Non-pigmented ciliary epithelial cell (primary cell): ENCODE data around the gene DHX15.

Source experiments
- DNase-seq: peaks from one replicate; pipeline ENCODE4 v3.0.0-alpha.2; 2010; ENCODE audit warnings: low read depth

DHX15 gene

GRCh38 chr4:24584211-24584850 is at the start of gene DHX15:
DHX15 (minus strand) TSS chr4:24584554; CDS start chr4:24584393, 161 bp downstream.
- DNase-seq, result peak; percentile 83

- no peak for DNase-seq
Observed at GRCh38 chr4:24632011-24632410, 47.7 kb upstream of the DHX15 start.

- no peak for DNase-seq
Observed at GRCh38 chr4:24630937-24631336, 46.6 kb upstream of the DHX15 start.

- no peak for DNase-seq
Observed at GRCh38 chr4:24625091-24625490, 40.7 kb upstream of the DHX15 start.

GRCh38 chr4:24624381-24624780 is 40.0 kb upstream of the DHX15 start:
- no peak for DNase-seq

GRCh38 chr4:24622146-24622834 is 37.9 kb upstream of the DHX15 start:
- DNase-seq, result no peak

- DNase-seq, result no peak
Observed at GRCh38 chr4:24615977-24616376, 31.6 kb upstream of the DHX15 start.

- no peak for DNase-seq
Observed at GRCh38 chr4:24614881-24615280, 30.5 kb upstream of the DHX15 start.

- DNase-seq, result no peak
Observed at GRCh38 chr4:24613502-24613901, 29.1 kb upstream of the DHX15 start.

- DNase-seq, result no peak
Observed at GRCh38 chr4:24611575-24611974, 27.2 kb upstream of the DHX15 start.

- no peak for DNase-seq
Observed at GRCh38 chr4:24607334-24607733, 23.0 kb upstream of the DHX15 start.

GRCh38 chr4:24605216-24605615 is 20.9 kb upstream of the DHX15 start:
- DNase-seq, result no peak

- no peak for DNase-seq
Observed at GRCh38 chr4:24604558-24605214, 20.3 kb upstream of the DHX15 start.

- DNase-seq, result no peak
Observed at GRCh38 chr4:24603343-24603742, 19.0 kb upstream of the DHX15 start.

- DNase-seq, result no peak
Observed at GRCh38 chr4:24601121-24601520, 16.8 kb upstream of the DHX15 start.

GRCh38 chr4:24599275-24599674 is 14.9 kb upstream of the DHX15 start:
- no peak for DNase-seq

GRCh38 chr4:24598025-24598424 is 13.7 kb upstream of the DHX15 start:
- no peak for DNase-seq

- no peak for DNase-seq
Observed at GRCh38 chr4:24595659-24596058, 11.3 kb upstream of the DHX15 start.

- DNase-seq, result peak; percentile 38
Observed at GRCh38 chr4:24594887-24595286, 10.5 kb upstream of the DHX15 start.

GRCh38 chr4:24589448-24589847 is 5.1 kb upstream of the DHX15 start:
- DNase-seq, result no peak

- no peak for DNase-seq
Observed at GRCh38 chr4:24588216-24588954, 4.0 kb upstream of the DHX15 start.

- DNase-seq, result no peak
Observed at GRCh38 chr4:24583451-24584210, 723 bp downstream of the DHX15 start.
